HK-2 (cell line): Measurements from ENCODE around the gene UHRF2.
"Not testable (repeated sequence)": the region's sequence is repeated elsewhere in the genome, so short reads cannot be mapped to it uniquely, and the experiment has no call there.

Experiments
- DNase-seq: peaks from one replicate; pipeline ENCODE4 v3.0.0-alpha.2; 2018; ENCODE audit not compliant: unreplicated experiment

UHRF2 gene

GRCh38 chr9:6428940-6429889 is 16.2 kb downstream of the UHRF2 start:
- no peak for DNase-seq

DNA sequence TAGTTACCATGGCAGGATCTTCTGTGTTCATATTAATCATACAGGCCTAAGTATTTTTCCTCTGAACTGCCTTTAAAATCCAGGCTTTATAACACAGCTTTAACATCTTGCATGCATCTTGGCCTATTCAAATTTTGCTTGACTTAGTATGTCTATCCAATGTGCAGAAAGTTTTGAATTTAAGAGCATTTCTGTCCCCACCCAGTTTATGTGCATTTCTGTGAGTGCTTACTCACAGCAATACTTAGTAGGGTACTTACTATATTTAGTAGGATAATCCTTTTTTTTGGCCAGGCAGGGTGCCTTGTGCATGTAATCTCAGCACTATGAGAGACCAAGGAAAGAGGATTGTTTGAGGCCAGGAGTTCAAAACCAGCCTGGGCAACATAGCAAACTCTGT is 18.0 kb downstream of the UHRF2 start:
- DNase-seq, result no peak

GRCh38 chr9:6433410-6433809 is 20.4 kb downstream of the UHRF2 start:
- DNase-seq, result no peak

- DNase-seq, result no peak
Measured at GRCh38 chr9:6439051-6439703, 26.2 kb downstream of the UHRF2 start.

GRCh38 chr9:6440405-6440804 is 27.4 kb downstream of the UHRF2 start:
- DNase-seq, result no peak

DNA sequence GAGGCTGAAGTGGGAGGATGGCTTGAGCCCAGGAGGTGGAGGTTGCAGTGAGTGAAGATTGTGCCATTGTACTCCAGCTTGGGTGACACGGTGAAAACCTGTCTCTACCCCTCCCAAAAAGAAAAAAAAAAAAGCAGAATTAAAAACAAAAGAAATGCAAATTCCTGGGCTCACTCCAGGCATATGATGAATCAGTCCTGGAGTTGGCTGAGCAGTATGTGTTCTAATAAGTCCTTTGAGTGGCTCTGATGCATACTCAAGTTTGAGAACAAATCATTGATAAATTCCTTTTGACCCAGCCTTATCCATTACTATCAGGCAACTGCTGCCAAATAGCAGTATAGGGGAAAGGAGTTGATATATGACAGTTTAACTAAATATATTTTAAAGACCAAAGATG is 28.3 kb downstream of the UHRF2 start:
- DNase-seq, result no peak

- no peak for DNase-seq
Measured at GRCh38 chr9:6443661-6444060, 30.7 kb downstream of the UHRF2 start.

DNA sequence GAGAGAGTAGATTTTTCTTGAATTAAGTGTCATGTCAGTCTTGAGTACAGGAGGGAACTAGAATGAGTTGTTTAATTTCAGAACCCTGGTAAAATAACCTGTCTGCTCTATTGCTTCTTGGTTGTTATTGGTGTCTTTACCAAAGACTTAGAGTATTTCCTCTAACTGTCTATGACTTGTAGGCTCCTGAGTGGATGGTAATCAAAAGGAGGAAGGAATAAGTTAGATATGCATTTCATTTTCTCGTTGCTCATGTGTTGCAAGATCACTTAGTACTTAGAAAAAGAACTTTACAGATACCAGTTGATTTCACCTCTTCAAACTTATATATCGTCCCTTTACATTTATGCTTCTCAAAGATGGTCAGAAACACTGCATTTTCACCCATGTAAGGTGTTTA is 31.1 kb downstream of the UHRF2 start:
- no peak for DNase-seq

DNA sequence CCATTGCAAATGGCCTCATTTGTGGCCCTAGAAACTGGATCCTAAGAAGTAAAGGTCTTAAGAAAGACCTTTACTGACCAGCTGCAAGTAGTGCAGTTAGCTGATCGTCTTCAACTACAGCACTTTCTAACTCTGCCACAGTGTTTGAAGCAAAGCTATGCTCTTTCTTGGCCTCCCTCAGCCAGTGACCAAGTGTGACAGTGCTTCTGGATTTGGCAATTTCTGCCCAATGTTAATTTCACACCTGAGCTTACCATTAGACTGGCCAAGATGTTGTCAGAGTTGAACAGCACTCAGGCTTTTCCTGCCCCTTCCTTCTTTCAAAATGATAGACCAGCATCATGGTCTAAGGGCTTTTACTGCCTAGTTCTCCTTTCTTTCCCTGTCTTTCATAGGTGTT is 36.1 kb downstream of the UHRF2 start:
- DNase-seq, result no peak

- no peak for DNase-seq
Measured at GRCh38 chr9:6449645-6450044, 36.6 kb downstream of the UHRF2 start.

- no peak for DNase-seq
Measured at GRCh38 chr9:6450641-6451375, 37.8 kb downstream of the UHRF2 start.

DNA sequence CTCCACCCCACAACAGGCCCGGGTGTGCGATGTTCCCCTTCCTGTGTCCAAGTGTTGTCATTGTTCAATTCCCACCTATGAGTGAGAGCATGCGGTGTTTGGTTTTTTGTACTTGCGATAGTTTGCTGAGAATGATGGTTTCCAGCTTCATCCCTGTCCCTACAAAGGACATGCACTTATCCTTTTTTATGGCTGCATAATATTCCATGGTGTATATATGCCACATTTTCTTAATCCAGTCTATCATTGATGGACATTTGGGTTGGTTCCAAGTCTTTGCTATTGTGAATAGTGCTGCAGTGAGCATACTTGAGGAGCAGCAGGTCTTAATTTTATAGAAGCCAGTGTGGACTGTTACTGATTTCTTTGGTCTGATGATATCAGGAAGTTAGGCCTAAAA is 42.3 kb downstream of the UHRF2 start:
- DNase-seq, result not testable (repeated sequence)

DNA sequence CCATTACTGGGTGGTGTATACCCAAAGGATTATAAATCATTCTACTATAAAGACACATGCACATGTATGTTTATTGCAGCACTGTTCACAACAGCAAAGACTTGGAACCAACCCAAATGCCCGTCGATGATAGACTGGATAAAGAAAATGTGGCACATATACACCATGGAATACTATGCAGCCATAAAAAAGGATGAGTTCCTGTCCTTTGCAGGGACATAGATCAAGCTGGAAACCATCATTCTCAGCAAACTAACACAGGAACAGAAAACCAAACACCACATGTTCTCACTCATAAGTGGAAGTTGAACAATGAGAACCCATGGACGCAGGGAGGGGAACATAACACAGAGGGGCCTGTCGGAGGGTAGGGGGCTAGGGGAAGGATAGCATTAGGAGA is 45.7 kb downstream of the UHRF2 start:
- not testable (repeated sequence) for DNase-seq

DNA sequence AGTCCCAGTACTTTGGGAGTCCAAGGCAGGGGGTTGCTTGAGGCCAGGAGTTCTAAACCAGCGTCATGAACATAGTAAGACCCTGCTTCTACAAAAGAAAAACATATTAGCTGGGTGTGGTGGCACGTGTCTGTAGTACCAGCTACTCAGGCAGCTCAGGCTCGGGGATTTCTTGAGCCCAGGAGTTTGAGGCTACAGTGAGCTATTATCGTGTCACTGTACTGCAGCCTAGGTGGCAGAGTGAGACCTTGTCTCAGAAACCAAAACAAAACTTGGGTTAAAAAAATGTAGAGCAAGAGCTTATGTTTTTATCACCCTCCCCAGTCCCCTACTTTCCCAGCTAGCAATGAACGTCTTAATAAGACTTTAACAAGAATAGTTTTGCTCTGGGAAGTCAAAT is 46.7 kb downstream of the UHRF2 start:
- no peak for DNase-seq

- DNase-seq, result no peak
Measured at GRCh38 chr9:6460189-6460768, 47.3 kb downstream of the UHRF2 start.

DNA sequence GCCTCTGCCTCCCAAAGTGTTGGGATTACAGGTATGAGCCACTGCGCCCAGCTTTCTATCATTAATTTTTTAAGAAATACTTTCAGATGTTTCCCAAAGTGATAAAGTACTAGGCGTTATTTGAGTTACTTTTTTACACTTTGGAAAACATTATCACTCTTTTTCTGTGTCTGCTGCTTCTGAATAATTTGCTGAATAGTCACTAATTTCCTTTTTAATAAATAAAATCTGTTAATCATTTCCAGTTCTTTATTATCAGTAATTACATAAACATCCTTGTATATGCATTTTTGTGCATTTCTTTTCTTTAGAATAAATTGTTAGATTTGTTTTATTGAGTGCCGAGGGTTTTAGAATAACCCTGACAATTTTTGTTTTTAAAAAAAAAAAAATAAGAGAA is 48.6 kb downstream of the UHRF2 start:
- DNase-seq, result no peak

DNA sequence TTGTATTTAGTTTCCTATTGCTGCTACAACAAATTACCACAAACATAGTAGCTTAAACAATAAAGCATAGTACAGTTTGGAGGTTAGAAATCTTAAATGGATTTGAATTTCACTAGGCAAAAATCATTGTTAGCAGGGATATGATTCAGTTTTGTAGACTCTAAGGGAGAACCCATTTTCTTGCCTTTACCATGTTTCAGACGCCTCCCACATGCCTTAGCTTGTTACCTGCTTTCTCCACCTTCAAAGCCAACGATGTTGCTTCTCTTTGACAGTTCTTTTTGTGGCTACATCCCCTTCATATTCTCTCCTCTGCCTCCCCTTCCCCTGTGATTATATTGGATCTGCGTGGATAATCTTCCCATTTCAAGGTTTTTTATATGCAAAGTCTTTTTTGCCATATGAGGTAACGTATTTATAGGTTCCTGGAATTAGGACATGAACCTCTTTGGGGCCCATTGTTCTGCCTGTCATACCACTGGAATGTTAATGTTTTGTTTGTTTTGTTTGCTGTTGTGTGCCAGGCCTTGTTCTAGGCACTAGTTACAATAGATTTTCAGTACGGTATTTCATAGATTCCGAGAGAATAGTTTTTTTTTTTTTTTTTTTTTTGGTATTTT is 54.1 kb downstream of the UHRF2 start:
- DNase-seq, result no peak

- no peak for DNase-seq
Measured at GRCh38 chr9:6471231-6471850, 58.3 kb downstream of the UHRF2 start.

DNA sequence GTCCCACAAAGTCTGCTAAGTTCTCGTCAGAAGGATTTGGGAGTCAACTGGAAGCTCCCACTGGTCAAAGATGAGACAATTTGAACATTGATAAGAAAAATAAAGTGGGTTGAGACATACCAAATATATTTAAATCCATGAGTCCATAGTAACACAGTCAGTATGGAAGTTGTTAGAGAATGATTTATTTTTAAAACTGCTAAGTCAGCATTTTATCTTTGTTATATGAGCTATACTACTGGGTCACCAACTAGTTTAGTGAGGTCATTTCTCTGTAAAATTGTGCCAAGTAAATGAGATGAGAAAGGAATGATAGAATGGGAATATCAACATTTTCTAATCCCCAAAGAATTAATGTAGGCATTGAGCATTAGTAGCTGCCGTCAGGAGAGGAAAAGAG is 60.2 kb downstream of the UHRF2 start:
- DNase-seq, result no peak

DNA sequence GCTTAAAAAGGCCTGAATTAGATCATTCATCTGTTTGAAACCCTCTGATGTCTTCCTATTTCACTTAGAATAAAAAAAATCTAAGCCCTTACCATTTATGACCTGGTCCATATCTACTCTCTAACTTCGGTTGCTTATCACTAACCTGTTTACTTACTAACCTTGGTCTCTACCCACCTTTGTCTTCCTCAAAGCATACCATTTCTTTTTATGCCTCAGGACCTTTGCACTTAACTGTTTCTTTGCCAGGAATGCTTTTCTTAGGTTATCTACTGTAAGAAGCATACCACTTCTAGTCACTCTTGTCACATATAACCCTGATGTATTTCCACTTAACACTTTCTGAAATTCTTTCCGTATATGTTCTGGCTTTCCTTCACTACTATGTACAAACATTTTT is 67.0 kb downstream of the UHRF2 start:
- no peak for DNase-seq

GRCh38 chr9:6484210-6484609 is 71.2 kb downstream of the UHRF2 start:
- DNase-seq, result no peak
